SK-N-MC (cell line): Measurements from ENCODE around the gene PALM.

Experiments used
- EZH2 ChIP-seq: fragments of 200-600 bp; sonication (generic); IDR thresholded peaks from one replicate; pipeline ENCODE4 v1.6.1; 2017; ENCODE audit warnings: antibody characterized with exemption
- POLR2AphosphoS5 ChIP-seq: IDR thresholded peaks from 2 replicates; pipeline ENCODE4 v1.6.1; 2012; ENCODE audit warnings: mild to moderate bottlenecking, low read depth, low read length, borderline replicate concordance

- no peak for TF ChIP-seq POLR2AphosphoS5
- no peak for TF ChIP-seq EZH2
These were observed 75.8 kb downstream of the PALM start for GRCh38 chr19:784541-784940.
